WTC11 (cell line): ENCODE results near the gene PLD1. TPM values are rescaled to one million over a fixed set of nuclear protein-coding genes. Genes with fewer than 3 reads are reported as not detected.

Experiments
- ATAC-seq: fragments of 200-7000 bp; cut with Tn5 transposase; 2 replicates; pipeline ENCODE4 v1.10.0; 2021; ENCODE audit warnings: mild to moderate bottlenecking, moderate library complexity
- CTCF ChIA-PET: fragments of 300-600 bp; sonication (Branson Sonifier 250); formaldehyde crosslinking; loops from one replicate; lab custom pipeline; 2021; ENCODE audit warnings: antibody characterized with exemption; lab: Charles Lee
- POLR2A ChIA-PET: fragments of 350-600 bp; sonication (Branson Sonifier 250); formaldehyde crosslinking; loops from one replicate; lab custom pipeline; 2021; ENCODE audit warnings: antibody characterized with exemption; lab: Charles Lee
- DNase-seq: peaks from one replicate; pipeline ENCODE4 v3.0.0; 2021; ENCODE audit warnings: low spot score
- H3K27ac Mint-ChIP-seq: 2 replicates; pipeline ENCODE4 v1.8.0; 2021; ENCODE audit warnings: mixed read lengths
- H3K27me3 Mint-ChIP-seq: 2 replicates; pipeline ENCODE4 v1.8.0; 2021; ENCODE audit warnings: low read depth, mild to moderate bottlenecking, moderate library complexity, mixed read lengths
- H3K36me3 Mint-ChIP-seq: 2 replicates; pipeline ENCODE4 v1.8.0; 2021; ENCODE audit warnings: mixed read lengths
- H3K4me1 Mint-ChIP-seq: 2 replicates; pipeline ENCODE4 v1.8.0; 2022; ENCODE audit warnings: mixed read lengths
- H3K4me3 Mint-ChIP-seq: 2 replicates; pipeline ENCODE4 v1.8.0; 2021; ENCODE audit warnings: mild to moderate bottlenecking, moderate library complexity, mixed read lengths
- H3K9me3 Mint-ChIP-seq: 2 replicates; pipeline ENCODE4 v1.8.0; 2021; ENCODE audit warnings: mixed read lengths
- AR ChIP-seq: fragments of 250-450 bp; sonication (Bioruptor Pico); IDR thresholded peaks from 2 replicates; pipeline ENCODE4 v1.9.0; 2021; ENCODE audit warnings: mild to moderate bottlenecking
- ATF1 ChIP-seq: sonication (generic); formaldehyde crosslinking; IDR thresholded peaks from 2 replicates; pipeline ENCODE4 v1.8.1; 2023; ENCODE audit warnings: mild to moderate bottlenecking, moderate library complexity, missing genetic modification reagents
- E2F5 ChIP-seq: sonication (generic); formaldehyde crosslinking; IDR thresholded peaks from 2 replicates; pipeline ENCODE4 v1.8.1; 2022; ENCODE audit warnings: mild to moderate bottlenecking, moderate library complexity, missing genetic modification reagents
- ERG ChIP-seq: fragments of 250-450 bp; sonication (Bioruptor Pico); IDR thresholded peaks from 2 replicates; pipeline ENCODE4 v1.8.0; 2021; ENCODE audit warnings: mild to moderate bottlenecking
- GABPB1 ChIP-seq: sonication (generic); formaldehyde crosslinking; IDR thresholded peaks from 2 replicates; pipeline ENCODE4 v1.8.1; 2023; ENCODE audit warnings: mild to moderate bottlenecking, missing genetic modification reagents
- IRF2 ChIP-seq: sonication (generic); formaldehyde crosslinking; IDR thresholded peaks from 2 replicates; pipeline ENCODE4 v1.8.0; 2022; ENCODE audit warnings: low read depth, missing genetic modification reagents, borderline replicate concordance
- JAZF1 ChIP-seq: fragments of 250-450 bp; sonication (Bioruptor Pico); IDR thresholded peaks from 2 replicates; pipeline ENCODE4 v1.9.0; 2021; ENCODE audit warnings: moderate library complexity, mild to moderate bottlenecking, inconsistent platforms
- MAX ChIP-seq: sonication (generic); formaldehyde crosslinking; IDR thresholded peaks from 2 replicates; pipeline ENCODE4 v1.8.0; 2022; ENCODE audit warnings: mild to moderate bottlenecking, missing genetic modification reagents
- MXD4 ChIP-seq: fragments of 250-450 bp; sonication (Bioruptor Pico); IDR thresholded peaks from 2 replicates; pipeline ENCODE4 v1.8.0; 2021; ENCODE audit warnings: mild to moderate bottlenecking, moderate library complexity, borderline replicate concordance
- MYBL2 ChIP-seq: sonication (generic); formaldehyde crosslinking; IDR thresholded peaks from 2 replicates; pipeline ENCODE4 v1.8.1; 2023; ENCODE audit warnings: mild to moderate bottlenecking, moderate library complexity, missing genetic modification reagents
- NR2C2 ChIP-seq: sonication (generic); formaldehyde crosslinking; IDR thresholded peaks from 2 replicates; pipeline ENCODE4 v1.8.0; 2022; ENCODE audit warnings: mild to moderate bottlenecking, missing genetic modification reagents
- OVOL2 ChIP-seq: fragments of 250-450 bp; sonication (Bioruptor Pico); IDR thresholded peaks from 2 replicates; pipeline ENCODE4 v1.9.0; 2021; ENCODE audit warnings: mild to moderate bottlenecking, borderline replicate concordance
- SMAD3 ChIP-seq: sonication (generic); formaldehyde crosslinking; IDR thresholded peaks from 2 replicates; pipeline ENCODE4 v1.8.0; 2022; ENCODE audit warnings: missing genetic modification reagents, mild to moderate bottlenecking, borderline replicate concordance
- ZNF138 ChIP-seq: sonication (generic); formaldehyde crosslinking; conservative IDR thresholded peaks from 2 replicates; pipeline ENCODE4 v1.8.1; 2022; ENCODE audit warnings: mild to moderate bottlenecking, moderate library complexity, missing genetic modification reagents
- ZNF219 ChIP-seq: sonication (generic); formaldehyde crosslinking; IDR thresholded peaks from 2 replicates; pipeline ENCODE4 v1.8.0; 2023; ENCODE audit warnings: missing genetic modification reagents, mild to moderate bottlenecking, borderline replicate concordance
- ZNF317 ChIP-seq: sonication (generic); formaldehyde crosslinking; IDR thresholded peaks from 2 replicates; pipeline ENCODE4 v1.8.1; 2023; ENCODE audit warnings: low read depth, mild to moderate bottlenecking, moderate library complexity, missing genetic modification reagents, borderline replicate concordance
- ZNF423 ChIP-seq: fragments of 250-450 bp; sonication (Bioruptor Pico); IDR thresholded peaks from 2 replicates; pipeline ENCODE4 v2.1.2; 2022; ENCODE audit warnings: mild to moderate bottlenecking, moderate library complexity
- ZNF671 ChIP-seq: fragments of 250-450 bp; sonication (Bioruptor Pico); IDR thresholded peaks from 2 replicates; pipeline ENCODE4 v1.8.0; 2021; ENCODE audit warnings: mild to moderate bottlenecking
- total RNA-seq: library from RNA; stranded (reverse); gene quantifications from 3 replicates; pipeline ENCODE4 v1.2.3, GENCODE V29; 2021
- TF ChIP-seq, protein P1 (sequence below): fragments of 250-450 bp; sonication (Bioruptor Pico); IDR thresholded peaks from 2 replicates; pipeline ENCODE4 v2.1.2; 2022; ENCODE audit warnings: mild to moderate bottlenecking, moderate library complexity
- TF ChIP-seq, protein P2 (sequence below): sonication (generic); formaldehyde crosslinking; IDR thresholded peaks from 2 replicates; pipeline ENCODE4 v1.8.0; 2022; ENCODE audit warnings: mild to moderate bottlenecking, missing genetic modification reagents
- TF ChIP-seq, protein P3 (sequence below): sonication (generic); formaldehyde crosslinking; conservative IDR thresholded peaks from 2 replicates; pipeline ENCODE4 v1.8.1; 2022; ENCODE audit warnings: mild to moderate bottlenecking, missing genetic modification reagents
- TF ChIP-seq, protein P4 (sequence below): sonication (generic); formaldehyde crosslinking; IDR thresholded peaks from 2 replicates; pipeline ENCODE4 v1.8.0; 2022; ENCODE audit warnings: mild to moderate bottlenecking, missing genetic modification reagents
- TF ChIP-seq, protein P5 (sequence below): sonication (generic); formaldehyde crosslinking; IDR thresholded peaks from 2 replicates; pipeline ENCODE4 v1.8.1; 2022; ENCODE audit warnings: mild to moderate bottlenecking, missing genetic modification reagents, moderate library complexity, borderline replicate concordance

The PLD1 gene
- total RNA-seq, 1 experiment from 2014 or later, result 4.0 TPM

- ChIA-PET CTCF (interaction anchor here (0.6 to 2.0 kb wide), 6 partner anchors 8 to 603 kb away, joined by 3 to 12 read pairs (median 3); no protein-coding TSS in a partner anchor), POLR2A (no interaction called here)
- H3K27ac Mint-ChIP-seq, result peak overlapping the region; percentile 20; the same call in 1 of the 2 replicates
- DNase-seq (no peak), ATAC-seq (peak; percentile 77)
- H3K4me1 Mint-ChIP-seq, result peaks cover 38% of the 10 kb centered on the region
- H3K4me3 Mint-ChIP-seq, result no peak overlapping the region
- peak; percentile 80 for TF ChIP-seq GABPB1
- TF ChIP-seq JAZF1, result no peak
- H3K9me3 Mint-ChIP-seq, result no peaks in the 10 kb centered on the region
- H3K36me3 Mint-ChIP-seq, result no peaks in the 10 kb centered on the region
- H3K27me3 Mint-ChIP-seq, result no peaks in the 10 kb centered on the region
Observed at GRCh38 chr3:171838218-171838720, 28.0 kb upstream of the PLD1 start.

DNA sequence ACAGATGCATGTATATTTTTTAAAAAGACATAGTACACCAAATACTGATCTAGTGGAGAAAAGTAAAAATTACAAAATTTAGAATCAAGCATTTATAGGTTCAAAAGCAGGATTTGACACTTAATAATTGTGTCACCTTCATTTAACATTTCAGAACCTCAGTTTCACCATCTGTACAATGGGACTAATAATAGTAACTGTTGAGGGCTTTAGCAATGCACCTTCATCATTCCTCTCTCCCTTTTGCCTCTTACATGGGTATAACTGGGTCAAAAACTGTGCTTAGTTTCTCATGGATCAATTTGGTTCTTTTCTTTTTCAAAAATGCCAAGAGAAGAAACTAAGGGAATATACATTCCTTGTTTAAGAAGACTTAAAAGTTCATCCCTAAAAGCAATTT lies 27.4 kb upstream of the PLD1 start:
- Mint-ChIP-seq H3K4me1 (peaks cover 32% of the 10 kb centered on the region), H3K4me3 (no peak overlapping the region), H3K36me3 (no peaks in the 10 kb centered on the region), H3K9me3 (no peaks in the 10 kb centered on the region), H3K27ac (no peak overlapping the region), H3K27me3 (no peaks in the 10 kb centered on the region)
- TF ChIP-seq ZNF671 (CRISPR knock-in tag) (no peak), E2F5 (no peak), MXD4 (no peak), ZNF317 (CRISPR knock-in tag) (no peak), NR2C2 (CRISPR knock-in tag) (no peak), MAX (CRISPR knock-in tag) (no peak), OVOL2 (CRISPR knock-in tag) (no peak), ERG (CRISPR knock-in tag) (no peak), ATF1 (CRISPR knock-in tag) (no peak)
- TF ChIP-seq, protein P1, sequence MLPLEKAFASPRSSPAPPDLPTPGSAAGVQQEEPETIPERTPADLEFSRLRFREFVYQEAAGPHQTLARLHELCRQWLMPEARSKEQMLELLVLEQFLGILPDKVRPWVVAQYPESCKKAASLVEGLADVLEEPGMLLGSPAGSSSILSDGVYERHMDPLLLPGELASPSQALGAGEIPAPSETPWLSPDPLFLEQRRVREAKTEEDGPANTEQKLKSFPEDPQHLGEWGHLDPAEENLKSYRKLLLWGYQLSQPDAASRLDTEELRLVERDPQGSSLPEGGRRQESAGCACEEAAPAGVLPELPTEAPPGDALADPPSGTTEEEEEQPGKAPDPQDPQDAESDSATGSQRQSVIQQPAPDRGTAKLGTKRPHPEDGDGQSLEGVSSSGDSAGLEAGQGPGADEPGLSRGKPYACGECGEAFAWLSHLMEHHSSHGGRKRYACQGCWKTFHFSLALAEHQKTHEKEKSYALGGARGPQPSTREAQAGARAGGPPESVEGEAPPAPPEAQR, result no peak
- TF ChIP-seq, protein P2, sequence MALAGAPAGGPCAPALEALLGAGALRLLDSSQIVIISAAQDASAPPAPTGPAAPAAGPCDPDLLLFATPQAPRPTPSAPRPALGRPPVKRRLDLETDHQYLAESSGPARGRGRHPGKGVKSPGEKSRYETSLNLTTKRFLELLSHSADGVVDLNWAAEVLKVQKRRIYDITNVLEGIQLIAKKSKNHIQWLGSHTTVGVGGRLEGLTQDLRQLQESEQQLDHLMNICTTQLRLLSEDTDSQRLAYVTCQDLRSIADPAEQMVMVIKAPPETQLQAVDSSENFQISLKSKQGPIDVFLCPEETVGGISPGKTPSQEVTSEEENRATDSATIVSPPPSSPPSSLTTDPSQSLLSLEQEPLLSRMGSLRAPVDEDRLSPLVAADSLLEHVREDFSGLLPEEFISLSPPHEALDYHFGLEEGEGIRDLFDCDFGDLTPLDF (CRISPR knock-in tag), result no peak
- TF ChIP-seq, protein P3, sequence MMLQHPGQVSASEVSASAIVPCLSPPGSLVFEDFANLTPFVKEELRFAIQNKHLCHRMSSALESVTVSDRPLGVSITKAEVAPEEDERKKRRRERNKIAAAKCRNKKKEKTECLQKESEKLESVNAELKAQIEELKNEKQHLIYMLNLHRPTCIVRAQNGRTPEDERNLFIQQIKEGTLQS, result no peak
- DNase-seq, result no peak
- CTCF ChIA-PET, result interaction anchor here (0.6 to 2.0 kb wide), 4 partner anchors 8 to 603 kb away, joined by 3 to 12 read pairs (median 3); no protein-coding TSS in a partner anchor
- no peak for ATAC-seq
- POLR2A ChIA-PET, result no interaction called here

- Mint-ChIP-seq H3K4me3 (no peak overlapping the region), H3K4me1 (peaks cover 30% of the 10 kb centered on the region), H3K9me3 (no peaks in the 10 kb centered on the region), H3K27ac (no peak overlapping the region), H3K36me3 (no peaks in the 10 kb centered on the region), H3K27me3 (no peaks in the 10 kb centered on the region)
- DNase-seq (no peak), ATAC-seq (no peak)
- ChIA-PET CTCF (no interaction called here), POLR2A (no interaction called here)
- no peak for TF ChIP-seq MYBL2 (CRISPR knock-in tag)
- TF ChIP-seq ZNF423 (CRISPR knock-in tag), result no peak
- TF ChIP-seq, protein P4, sequence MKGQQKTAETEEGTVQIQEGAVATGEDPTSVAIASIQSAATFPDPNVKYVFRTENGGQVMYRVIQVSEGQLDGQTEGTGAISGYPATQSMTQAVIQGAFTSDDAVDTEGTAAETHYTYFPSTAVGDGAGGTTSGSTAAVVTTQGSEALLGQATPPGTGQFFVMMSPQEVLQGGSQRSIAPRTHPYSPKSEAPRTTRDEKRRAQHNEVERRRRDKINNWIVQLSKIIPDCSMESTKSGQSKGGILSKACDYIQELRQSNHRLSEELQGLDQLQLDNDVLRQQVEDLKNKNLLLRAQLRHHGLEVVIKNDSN, result no peak
- TF ChIP-seq AR (CRISPR knock-in tag), result no peak
- TF ChIP-seq IRF2 (CRISPR knock-in tag), result no peak
- TF ChIP-seq SMAD3 (CRISPR knock-in tag), result no peak
- no peak for TF ChIP-seq ZNF138 (CRISPR knock-in tag)
- TF ChIP-seq, protein P5, sequence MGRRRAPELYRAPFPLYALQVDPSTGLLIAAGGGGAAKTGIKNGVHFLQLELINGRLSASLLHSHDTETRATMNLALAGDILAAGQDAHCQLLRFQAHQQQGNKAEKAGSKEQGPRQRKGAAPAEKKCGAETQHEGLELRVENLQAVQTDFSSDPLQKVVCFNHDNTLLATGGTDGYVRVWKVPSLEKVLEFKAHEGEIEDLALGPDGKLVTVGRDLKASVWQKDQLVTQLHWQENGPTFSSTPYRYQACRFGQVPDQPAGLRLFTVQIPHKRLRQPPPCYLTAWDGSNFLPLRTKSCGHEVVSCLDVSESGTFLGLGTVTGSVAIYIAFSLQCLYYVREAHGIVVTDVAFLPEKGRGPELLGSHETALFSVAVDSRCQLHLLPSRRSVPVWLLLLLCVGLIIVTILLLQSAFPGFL (CRISPR knock-in tag), result no peak
- TF ChIP-seq ATF1 (CRISPR knock-in tag), result no peak
- no peak for TF ChIP-seq ZNF219 (CRISPR knock-in tag)
- no peak for TF ChIP-seq NR2C2 (CRISPR knock-in tag)
Observed at GRCh38 chr3:171836855-171837254, 26.6 kb upstream of the PLD1 start.
